SK-N-SH (cell line): ENCODE measurements around the gene MAT2A.

Experiments
- RCOR1 ChIP-seq: fragments of 150-350 bp; IDR thresholded peaks from 2 replicates; pipeline ENCODE4 v1.6.1; 2017; ENCODE audit warnings: antibody characterized with exemption, low read length
- SMC3 ChIP-seq: IDR thresholded peaks from 2 replicates; pipeline ENCODE4 v1.6.1; 2012; ENCODE audit warnings: low read depth, low read length, improper control_type of control experiment
- TF ChIP-seq, protein P1 (sequence below): IDR thresholded peaks from 2 replicates; pipeline ENCODE4 v1.6.1; 2012; ENCODE audit warnings: mild to moderate bottlenecking, low read depth, low read length, moderate library complexity
- TF ChIP-seq, protein P2 (sequence below): fragments of 200-600 bp; sonication (generic); IDR thresholded peaks from 2 replicates; pipeline ENCODE4 v1.6.1; 2017; ENCODE audit warnings: antibody characterized with exemption, mild to moderate bottlenecking, moderate library complexity

DNA sequence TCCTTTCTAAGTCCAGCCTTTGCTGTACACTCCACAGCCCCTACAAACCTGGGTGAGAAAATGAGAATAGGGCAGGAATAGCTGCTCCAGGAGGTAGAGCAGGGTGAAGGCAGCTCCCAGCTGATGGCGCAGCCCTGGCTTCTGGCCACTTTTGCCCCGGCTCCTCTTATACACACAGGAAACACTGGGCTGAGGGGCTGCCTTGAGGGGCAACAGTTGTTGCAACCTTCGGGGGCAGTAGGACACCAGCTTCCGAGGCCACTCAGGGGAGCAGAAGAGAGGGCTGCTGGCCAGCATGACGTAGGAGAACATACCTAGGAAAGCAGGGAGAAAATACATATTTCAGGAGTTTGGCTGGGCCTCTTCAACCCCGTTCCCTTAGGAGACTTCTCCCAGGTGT lies 14.2 kb downstream of the MAT2A start:
- TF ChIP-seq SMC3 (no peak), RCOR1 (no peak)
- TF ChIP-seq, protein P1, sequence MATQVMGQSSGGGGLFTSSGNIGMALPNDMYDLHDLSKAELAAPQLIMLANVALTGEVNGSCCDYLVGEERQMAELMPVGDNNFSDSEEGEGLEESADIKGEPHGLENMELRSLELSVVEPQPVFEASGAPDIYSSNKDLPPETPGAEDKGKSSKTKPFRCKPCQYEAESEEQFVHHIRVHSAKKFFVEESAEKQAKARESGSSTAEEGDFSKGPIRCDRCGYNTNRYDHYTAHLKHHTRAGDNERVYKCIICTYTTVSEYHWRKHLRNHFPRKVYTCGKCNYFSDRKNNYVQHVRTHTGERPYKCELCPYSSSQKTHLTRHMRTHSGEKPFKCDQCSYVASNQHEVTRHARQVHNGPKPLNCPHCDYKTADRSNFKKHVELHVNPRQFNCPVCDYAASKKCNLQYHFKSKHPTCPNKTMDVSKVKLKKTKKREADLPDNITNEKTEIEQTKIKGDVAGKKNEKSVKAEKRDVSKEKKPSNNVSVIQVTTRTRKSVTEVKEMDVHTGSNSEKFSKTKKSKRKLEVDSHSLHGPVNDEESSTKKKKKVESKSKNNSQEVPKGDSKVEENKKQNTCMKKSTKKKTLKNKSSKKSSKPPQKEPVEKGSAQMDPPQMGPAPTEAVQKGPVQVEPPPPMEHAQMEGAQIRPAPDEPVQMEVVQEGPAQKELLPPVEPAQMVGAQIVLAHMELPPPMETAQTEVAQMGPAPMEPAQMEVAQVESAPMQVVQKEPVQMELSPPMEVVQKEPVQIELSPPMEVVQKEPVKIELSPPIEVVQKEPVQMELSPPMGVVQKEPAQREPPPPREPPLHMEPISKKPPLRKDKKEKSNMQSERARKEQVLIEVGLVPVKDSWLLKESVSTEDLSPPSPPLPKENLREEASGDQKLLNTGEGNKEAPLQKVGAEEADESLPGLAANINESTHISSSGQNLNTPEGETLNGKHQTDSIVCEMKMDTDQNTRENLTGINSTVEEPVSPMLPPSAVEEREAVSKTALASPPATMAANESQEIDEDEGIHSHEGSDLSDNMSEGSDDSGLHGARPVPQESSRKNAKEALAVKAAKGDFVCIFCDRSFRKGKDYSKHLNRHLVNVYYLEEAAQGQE = no peak
- TF ChIP-seq, protein P2, sequence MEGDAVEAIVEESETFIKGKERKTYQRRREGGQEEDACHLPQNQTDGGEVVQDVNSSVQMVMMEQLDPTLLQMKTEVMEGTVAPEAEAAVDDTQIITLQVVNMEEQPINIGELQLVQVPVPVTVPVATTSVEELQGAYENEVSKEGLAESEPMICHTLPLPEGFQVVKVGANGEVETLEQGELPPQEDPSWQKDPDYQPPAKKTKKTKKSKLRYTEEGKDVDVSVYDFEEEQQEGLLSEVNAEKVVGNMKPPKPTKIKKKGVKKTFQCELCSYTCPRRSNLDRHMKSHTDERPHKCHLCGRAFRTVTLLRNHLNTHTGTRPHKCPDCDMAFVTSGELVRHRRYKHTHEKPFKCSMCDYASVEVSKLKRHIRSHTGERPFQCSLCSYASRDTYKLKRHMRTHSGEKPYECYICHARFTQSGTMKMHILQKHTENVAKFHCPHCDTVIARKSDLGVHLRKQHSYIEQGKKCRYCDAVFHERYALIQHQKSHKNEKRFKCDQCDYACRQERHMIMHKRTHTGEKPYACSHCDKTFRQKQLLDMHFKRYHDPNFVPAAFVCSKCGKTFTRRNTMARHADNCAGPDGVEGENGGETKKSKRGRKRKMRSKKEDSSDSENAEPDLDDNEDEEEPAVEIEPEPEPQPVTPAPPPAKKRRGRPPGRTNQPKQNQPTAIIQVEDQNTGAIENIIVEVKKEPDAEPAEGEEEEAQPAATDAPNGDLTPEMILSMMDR = no peak
